ENCODE results near the gene CASQ1.

Gene CASQ1

DNA sequence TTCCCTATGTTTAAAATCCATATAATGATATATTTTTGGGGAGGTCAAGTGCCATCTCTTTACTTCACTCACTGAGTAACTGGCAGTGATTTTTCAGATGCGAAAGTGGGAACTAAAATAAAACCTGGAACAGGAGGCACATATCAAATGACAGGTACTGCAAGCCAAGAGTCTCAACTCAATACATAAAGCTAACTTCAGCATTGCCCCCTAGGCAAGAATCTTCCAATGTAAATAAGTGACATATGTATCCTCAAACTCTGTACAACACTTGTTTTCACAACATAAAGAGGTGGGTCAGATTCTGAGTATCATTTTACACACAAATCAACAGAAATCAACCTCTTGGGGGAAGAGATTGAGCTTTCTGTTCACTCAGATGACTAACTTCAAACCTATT, 53.8 kb downstream of the CASQ1 start:
- no peaks in the 10 kb centered on the region for H3K27me3 ChIP-seq (ENCODE audit: low read depth, low read length)
- peaks cover 36% of the 10 kb centered on the region for H3K36me3 ChIP-seq (replicated peaks; ENCODE audit: low read depth, low read length)
- H3K4me2 ChIP-seq (ENCODE audit: low read length) = no peak overlapping the region
- no peak overlapping the region for H3K27ac ChIP-seq (ENCODE audit: low read length)
- H3K79me2 ChIP-seq (ENCODE audit: low read length) = peaks cover 71% of the 10 kb centered on the region
- no peaks in the 10 kb centered on the region for H3K4me1 ChIP-seq (ENCODE audit: low read length)
- H3K4me3 ChIP-seq (ENCODE audit: low read length) = no peak overlapping the region
- no peaks in the 10 kb centered on the region for H3K9me3 ChIP-seq (ENCODE audit: insufficient read depth, low read length)
- H3K9ac ChIP-seq (ENCODE audit: low read length) = no peak overlapping the region
- peaks cover 26% of the 10 kb centered on the region for H4K20me1 ChIP-seq (ENCODE audit: insufficient read depth, low read length)
- no peak overlapping the region for H2AFZ ChIP-seq (ENCODE audit: low read depth, low read length)
- TF ChIP-seq, protein P1, sequence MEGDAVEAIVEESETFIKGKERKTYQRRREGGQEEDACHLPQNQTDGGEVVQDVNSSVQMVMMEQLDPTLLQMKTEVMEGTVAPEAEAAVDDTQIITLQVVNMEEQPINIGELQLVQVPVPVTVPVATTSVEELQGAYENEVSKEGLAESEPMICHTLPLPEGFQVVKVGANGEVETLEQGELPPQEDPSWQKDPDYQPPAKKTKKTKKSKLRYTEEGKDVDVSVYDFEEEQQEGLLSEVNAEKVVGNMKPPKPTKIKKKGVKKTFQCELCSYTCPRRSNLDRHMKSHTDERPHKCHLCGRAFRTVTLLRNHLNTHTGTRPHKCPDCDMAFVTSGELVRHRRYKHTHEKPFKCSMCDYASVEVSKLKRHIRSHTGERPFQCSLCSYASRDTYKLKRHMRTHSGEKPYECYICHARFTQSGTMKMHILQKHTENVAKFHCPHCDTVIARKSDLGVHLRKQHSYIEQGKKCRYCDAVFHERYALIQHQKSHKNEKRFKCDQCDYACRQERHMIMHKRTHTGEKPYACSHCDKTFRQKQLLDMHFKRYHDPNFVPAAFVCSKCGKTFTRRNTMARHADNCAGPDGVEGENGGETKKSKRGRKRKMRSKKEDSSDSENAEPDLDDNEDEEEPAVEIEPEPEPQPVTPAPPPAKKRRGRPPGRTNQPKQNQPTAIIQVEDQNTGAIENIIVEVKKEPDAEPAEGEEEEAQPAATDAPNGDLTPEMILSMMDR (IDR thresholded peaks at IDR 0.05; ENCODE audit: low read depth, low read length) = no peak
- TF ChIP-seq EZH2phosphoT487 (IDR thresholded peaks at IDR 0.05; ENCODE audit: low read depth) = no peak

DNA sequence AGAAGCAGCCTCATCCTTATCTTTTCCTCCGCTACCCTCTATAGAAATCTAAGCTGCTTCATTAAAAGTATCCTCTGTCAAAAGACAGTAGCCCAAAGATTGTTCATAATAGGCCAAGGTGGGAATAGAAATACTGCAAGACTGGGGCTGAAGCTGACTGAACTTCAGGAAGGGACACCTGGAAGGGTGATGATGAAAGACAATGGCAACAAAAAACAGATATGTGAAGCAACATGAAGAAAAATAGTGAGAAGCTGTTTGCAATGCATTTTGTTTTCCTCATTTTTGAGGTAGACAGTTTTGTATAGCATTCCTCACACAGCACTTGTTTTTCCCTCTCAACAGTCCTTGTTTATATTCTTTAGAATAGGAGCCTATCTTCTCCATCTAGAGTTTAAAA, 55.1 kb downstream of the CASQ1 start:
- no peak overlapping the region for H3K4me2 ChIP-seq (ENCODE audit: low read length)
- no peaks in the 10 kb centered on the region for H3K4me1 ChIP-seq (ENCODE audit: low read length)
- peaks cover 26% of the 10 kb centered on the region for H3K36me3 ChIP-seq (replicated peaks; ENCODE audit: low read depth, low read length)
- H2AFZ ChIP-seq (ENCODE audit: low read depth, low read length) = no peak overlapping the region
- no peak overlapping the region for H3K27ac ChIP-seq (ENCODE audit: low read length)
- no peaks in the 10 kb centered on the region for H3K9me3 ChIP-seq (ENCODE audit: insufficient read depth, low read length)
- H3K9ac ChIP-seq (ENCODE audit: low read length) = no peak overlapping the region
- no peak for TF ChIP-seq EZH2phosphoT487 (IDR thresholded peaks at IDR 0.05; ENCODE audit: low read depth)
- TF ChIP-seq, protein P1 (IDR thresholded peaks at IDR 0.05; ENCODE audit: low read depth, low read length) = no peak
- H3K79me2 ChIP-seq (ENCODE audit: low read length) = peaks cover 83% of the 10 kb centered on the region
- no peak overlapping the region for H3K4me3 ChIP-seq (ENCODE audit: low read length)
- no peaks in the 10 kb centered on the region for H3K27me3 ChIP-seq (ENCODE audit: low read depth, low read length)
- H4K20me1 ChIP-seq (ENCODE audit: insufficient read depth, low read length) = peaks cover 34% of the 10 kb centered on the region

DNA sequence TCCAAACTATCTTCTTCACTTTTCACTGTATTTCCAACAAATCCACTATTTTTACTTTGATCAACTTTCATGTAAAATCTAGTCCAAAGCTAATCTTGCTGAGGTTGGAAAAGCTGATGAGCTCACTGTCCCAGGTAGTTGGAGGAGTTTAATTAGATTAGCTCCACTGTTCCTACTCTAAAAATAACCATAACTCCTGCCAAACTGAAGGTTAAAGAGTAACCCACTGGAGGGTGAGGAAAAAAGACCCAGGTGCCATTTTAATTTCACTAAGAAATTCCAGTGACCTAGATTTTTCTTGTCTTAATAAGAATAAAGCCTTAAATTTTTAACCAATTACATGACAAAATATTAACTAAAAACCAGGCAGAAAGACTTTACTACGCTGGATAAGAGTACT, 56.7 kb downstream of the CASQ1 start:
- Histone ChIP-seq H3K4me3 (ENCODE audit: low read length) (no peak overlapping the region), H3K4me1 (ENCODE audit: low read length) (no peaks in the 10 kb centered on the region), H3K27ac (ENCODE audit: low read length) (no peak overlapping the region), H3K4me2 (ENCODE audit: low read length) (no peak overlapping the region), H3K36me3 (replicated peaks; ENCODE audit: low read depth, low read length) (peaks cover 28% of the 10 kb centered on the region), H3K9me3 (ENCODE audit: insufficient read depth, low read length) (no peaks in the 10 kb centered on the region), H3K79me2 (ENCODE audit: low read length) (peaks cover 94% of the 10 kb centered on the region), H4K20me1 (ENCODE audit: insufficient read depth, low read length) (peaks cover 45% of the 10 kb centered on the region), H3K27me3 (ENCODE audit: low read depth, low read length) (no peaks in the 10 kb centered on the region), H3K9ac (ENCODE audit: low read length) (no peak overlapping the region), H2AFZ (ENCODE audit: low read depth, low read length) (no peak overlapping the region)
- no peak for TF ChIP-seq EZH2phosphoT487 (IDR thresholded peaks at IDR 0.05; ENCODE audit: low read depth)
- TF ChIP-seq, protein P1 (IDR thresholded peaks at IDR 0.05; ENCODE audit: low read depth, low read length) = no peak

DNA sequence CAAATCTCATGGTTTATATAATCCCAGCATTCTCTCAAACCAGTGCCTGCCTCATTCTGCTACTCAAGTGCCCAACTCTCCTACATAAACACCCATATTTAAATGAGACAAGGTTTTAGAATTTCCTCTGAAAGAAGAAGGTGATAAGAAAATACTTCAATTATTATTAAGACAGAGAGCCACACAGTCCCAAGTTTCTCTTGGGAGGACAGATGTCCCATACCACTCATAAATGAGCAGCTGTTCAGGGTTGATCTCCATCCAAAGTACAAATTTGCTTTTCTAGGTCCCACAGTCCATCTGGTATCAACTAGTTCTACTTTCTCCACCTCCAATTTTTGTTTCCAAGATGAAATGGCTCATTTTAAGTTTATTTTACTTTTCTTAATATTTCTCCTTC, 60.6 kb downstream of the CASQ1 start:
- H3K9me3 ChIP-seq (ENCODE audit: insufficient read depth, low read length) = no peaks in the 10 kb centered on the region
- peaks cover 84% of the 10 kb centered on the region for H3K79me2 ChIP-seq (ENCODE audit: low read length)
- no peak overlapping the region for H3K4me2 ChIP-seq (ENCODE audit: low read length)
- no peak overlapping the region for H3K27ac ChIP-seq (ENCODE audit: low read length)
- peaks cover 37% of the 10 kb centered on the region for H4K20me1 ChIP-seq (ENCODE audit: insufficient read depth, low read length)
- H3K4me1 ChIP-seq (ENCODE audit: low read length) = no peaks in the 10 kb centered on the region
- no peak overlapping the region for H2AFZ ChIP-seq (ENCODE audit: low read depth, low read length)
- H3K4me3 ChIP-seq (ENCODE audit: low read length) = no peak overlapping the region
- peaks cover 17% of the 10 kb centered on the region for H3K36me3 ChIP-seq (replicated peaks; ENCODE audit: low read depth, low read length)
- no peak overlapping the region for H3K9ac ChIP-seq (ENCODE audit: low read length)
- TF ChIP-seq, protein P1 (IDR thresholded peaks at IDR 0.05; ENCODE audit: low read depth, low read length) = no peak
- TF ChIP-seq EZH2phosphoT487 (IDR thresholded peaks at IDR 0.05; ENCODE audit: low read depth) = no peak
- no peaks in the 10 kb centered on the region for H3K27me3 ChIP-seq (ENCODE audit: low read depth, low read length)
